ENCODE data around the gene SLC1A2.
"Not testable (repeated sequence)": the region's sequence is repeated elsewhere in the genome, so short reads cannot be mapped to it uniquely, and the experiment has no call there.

SLC1A2 gene

DNA sequence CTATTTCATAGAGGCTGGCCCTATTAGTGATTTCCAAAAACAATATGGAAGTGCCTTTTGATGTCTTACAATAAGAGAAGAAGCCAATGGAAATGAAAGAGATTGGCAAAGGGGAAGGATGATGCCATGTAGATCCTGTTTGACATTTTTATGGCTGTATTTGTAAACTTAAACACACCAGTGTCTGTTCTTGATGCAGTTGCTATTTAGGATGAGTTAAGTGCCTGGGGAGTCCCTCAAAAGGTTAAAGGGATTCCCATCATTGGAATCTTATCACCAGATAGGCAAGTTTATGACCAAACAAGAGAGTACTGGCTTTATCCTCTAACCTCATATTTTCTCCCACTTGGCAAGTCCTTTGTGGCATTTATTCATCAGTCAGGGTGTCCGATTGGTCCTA is 189.0 kb downstream of the SLC1A2 start:
- H3K27me3 ChIP-seq (ENCODE audit: control insufficient read depth, insufficient read depth, low read length) = no peaks in the 10 kb centered on the region
- no peak overlapping the region for H3K4me3 ChIP-seq (ENCODE audit: low read depth, low read length)
- H3K27ac ChIP-seq (ENCODE audit: low read depth, low read length) = no peak overlapping the region
- H3K4me1 ChIP-seq (ENCODE audit: control insufficient read depth, insufficient read depth, low read length) = no peaks in the 10 kb centered on the region
- no peaks in the 10 kb centered on the region for H3K9me3 ChIP-seq (ENCODE audit: control insufficient read depth, insufficient read depth, low read length)
- no peak overlapping the region for H3K9ac ChIP-seq (ENCODE audit: low read depth, low read length)
- no peaks in the 10 kb centered on the region for H3K36me3 ChIP-seq (ENCODE audit: control insufficient read depth, insufficient read depth, low read length)

DNA sequence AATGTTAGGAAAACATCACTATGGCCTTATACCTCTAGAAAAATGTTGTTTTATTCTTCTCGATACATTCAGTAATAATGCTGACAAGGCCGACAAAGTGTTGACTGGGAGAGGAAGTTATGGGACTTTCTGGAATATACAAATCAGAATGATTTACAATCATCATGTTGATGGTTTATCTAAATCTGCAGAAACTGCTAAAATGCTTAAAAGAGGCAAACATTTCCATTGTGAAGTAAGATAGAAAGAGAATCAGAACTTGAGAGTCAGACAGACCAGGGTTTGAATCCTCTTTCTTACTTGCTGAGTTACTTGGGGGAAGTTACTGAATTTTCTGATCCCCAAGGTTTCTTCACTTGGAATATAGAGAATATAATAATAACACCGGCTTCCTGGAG is 191.0 kb downstream of the SLC1A2 start:
- Histone ChIP-seq H3K4me3 (ENCODE audit: low read depth, low read length) (no peak overlapping the region), H3K36me3 (ENCODE audit: control insufficient read depth, insufficient read depth, low read length) (no peaks in the 10 kb centered on the region), H3K4me1 (ENCODE audit: control insufficient read depth, insufficient read depth, low read length) (no peaks in the 10 kb centered on the region), H3K27me3 (ENCODE audit: control insufficient read depth, insufficient read depth, low read length) (no peaks in the 10 kb centered on the region), H3K9me3 (ENCODE audit: control insufficient read depth, insufficient read depth, low read length) (no peaks in the 10 kb centered on the region), H3K27ac (ENCODE audit: low read depth, low read length) (no peak overlapping the region), H3K9ac (ENCODE audit: low read depth, low read length) (no peak overlapping the region)

DNA sequence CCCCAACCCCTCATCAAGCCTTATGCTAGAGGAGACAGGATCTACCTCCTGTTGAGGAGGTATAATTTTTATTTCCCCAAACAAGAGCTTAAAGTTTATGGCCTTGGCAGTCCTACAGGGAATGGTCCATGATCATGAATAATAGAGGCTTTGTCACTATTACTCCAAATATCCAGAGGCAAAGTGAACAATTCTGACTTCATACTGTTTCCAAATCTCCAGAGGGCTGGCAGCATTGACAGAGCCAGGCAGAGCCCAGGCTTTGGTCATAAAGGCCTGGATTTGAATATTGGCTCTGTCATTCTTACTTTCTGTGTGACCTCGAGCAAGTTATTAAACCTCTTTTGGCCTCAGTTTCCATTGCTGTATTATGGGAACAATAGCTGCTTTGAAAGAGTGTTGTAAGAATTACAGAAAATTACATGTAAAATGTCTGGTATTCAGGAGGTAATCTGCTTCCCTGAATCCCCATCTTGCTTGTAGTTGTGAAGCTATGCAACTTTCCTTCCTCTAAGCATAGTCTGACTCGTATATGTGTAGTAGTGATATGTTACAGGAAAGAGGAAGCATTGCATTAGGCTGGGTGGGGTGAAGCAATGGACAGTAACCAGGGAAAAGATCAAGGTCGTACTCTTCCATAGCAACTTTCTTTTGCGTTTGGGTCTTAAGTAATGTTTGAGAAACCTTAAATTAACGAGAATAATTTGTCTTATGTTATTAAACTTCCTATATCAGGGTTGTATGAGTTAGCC is 191.6 kb downstream of the SLC1A2 start:
- Histone ChIP-seq H3K4me1 (ENCODE audit: control insufficient read depth, insufficient read depth, low read length) (no peaks in the 10 kb centered on the region), H3K27me3 (ENCODE audit: control insufficient read depth, insufficient read depth, low read length) (no peaks in the 10 kb centered on the region), H3K9me3 (ENCODE audit: control insufficient read depth, insufficient read depth, low read length) (no peaks in the 10 kb centered on the region), H3K36me3 (ENCODE audit: control insufficient read depth, insufficient read depth, low read length) (no peaks in the 10 kb centered on the region), H3K27ac (ENCODE audit: low read depth, low read length) (no peak overlapping the region), H3K4me3 (ENCODE audit: low read depth, low read length) (no peak overlapping the region), H3K9ac (ENCODE audit: low read depth, low read length) (no peak overlapping the region)

DNA sequence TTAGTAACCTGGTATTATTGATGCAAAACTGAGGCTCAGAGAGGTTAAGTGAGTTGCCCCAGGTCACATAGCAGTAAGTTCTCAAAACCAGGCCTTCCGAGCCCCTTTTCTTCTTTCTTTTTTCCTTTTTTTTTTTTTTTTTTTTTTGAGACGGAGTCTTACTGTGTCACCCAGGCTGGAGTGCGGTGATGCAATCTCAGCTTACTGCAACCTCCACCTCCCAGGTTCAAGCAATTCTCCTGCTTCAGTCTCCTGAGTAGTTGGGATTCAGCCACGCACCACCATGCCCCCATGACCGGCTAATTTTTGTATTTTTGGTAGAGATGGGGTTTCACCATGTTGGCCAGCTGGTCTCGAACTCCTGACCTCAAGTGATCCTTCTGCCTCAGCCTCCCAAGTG is 192.6 kb downstream of the SLC1A2 start:
- not testable (repeated sequence) for H3K36me3 ChIP-seq (ENCODE audit: control insufficient read depth, insufficient read depth, low read length); H3K9ac ChIP-seq (ENCODE audit: low read depth, low read length); H3K4me1 ChIP-seq (ENCODE audit: control insufficient read depth, insufficient read depth, low read length); H3K27me3 ChIP-seq (ENCODE audit: control insufficient read depth, insufficient read depth, low read length); H3K27ac ChIP-seq (ENCODE audit: low read depth, low read length); H3K9me3 ChIP-seq (ENCODE audit: control insufficient read depth, insufficient read depth, low read length); H3K4me3 ChIP-seq (ENCODE audit: low read depth, low read length)

DNA sequence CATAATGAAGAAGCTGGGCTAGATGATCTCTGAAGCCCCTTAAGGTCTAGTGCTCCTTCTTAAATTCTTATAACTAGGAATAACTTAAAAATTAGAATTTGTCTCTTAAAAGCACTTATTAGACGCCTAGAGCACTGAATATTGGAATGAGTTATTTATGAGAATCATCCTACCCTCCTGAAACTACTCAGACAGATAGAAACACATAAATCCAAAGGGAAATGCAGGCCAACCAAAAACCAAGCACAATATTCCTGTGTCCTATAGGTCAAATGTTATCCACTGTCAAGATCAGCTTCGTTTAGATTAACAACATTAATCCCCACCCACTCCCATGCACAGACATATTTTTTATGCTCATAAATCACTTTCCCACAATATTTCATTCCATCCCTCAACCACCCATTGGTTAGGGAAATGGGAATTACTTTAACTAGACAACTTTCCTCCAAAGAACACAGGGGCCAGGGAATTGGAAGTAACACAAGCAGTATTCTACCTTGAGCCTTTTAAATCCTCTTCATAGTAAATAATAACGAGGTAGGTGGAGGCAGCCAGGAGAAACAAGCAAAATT is 193.3 kb downstream of the SLC1A2 start:
- Histone ChIP-seq H3K9ac (ENCODE audit: low read depth, low read length) (no peak overlapping the region), H3K27ac (ENCODE audit: low read depth, low read length) (no peak overlapping the region), H3K27me3 (ENCODE audit: control insufficient read depth, insufficient read depth, low read length) (no peaks in the 10 kb centered on the region), H3K9me3 (ENCODE audit: control insufficient read depth, insufficient read depth, low read length) (no peaks in the 10 kb centered on the region), H3K4me3 (ENCODE audit: low read depth, low read length) (no peak overlapping the region), H3K4me1 (ENCODE audit: control insufficient read depth, insufficient read depth, low read length) (no peaks in the 10 kb centered on the region), H3K36me3 (ENCODE audit: control insufficient read depth, insufficient read depth, low read length) (no peaks in the 10 kb centered on the region)

DNA sequence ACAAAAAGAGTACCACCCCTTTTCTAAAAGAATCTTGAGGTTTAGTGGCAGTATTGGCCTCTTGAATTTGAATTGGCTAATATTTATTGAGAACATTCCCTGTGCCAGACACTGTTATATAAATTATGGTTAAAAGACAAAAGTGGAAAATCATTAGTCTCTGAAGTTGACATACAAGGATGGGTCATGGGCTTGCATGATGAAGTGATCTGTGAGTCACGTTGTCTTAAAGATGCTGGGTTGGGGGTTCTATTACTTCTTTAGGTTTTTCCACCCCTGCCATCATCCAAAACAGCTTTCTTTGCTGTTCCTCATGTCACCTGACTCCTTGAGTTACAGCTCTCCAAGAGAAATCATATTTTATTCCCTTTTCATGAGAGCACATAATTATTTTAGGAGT is 195.4 kb downstream of the SLC1A2 start:
- Histone ChIP-seq H3K27me3 (ENCODE audit: control insufficient read depth, insufficient read depth, low read length) (no peaks in the 10 kb centered on the region), H3K27ac (ENCODE audit: low read depth, low read length) (no peak overlapping the region), H3K36me3 (ENCODE audit: control insufficient read depth, insufficient read depth, low read length) (no peaks in the 10 kb centered on the region), H3K4me3 (ENCODE audit: low read depth, low read length) (no peak overlapping the region), H3K9ac (ENCODE audit: low read depth, low read length) (no peak overlapping the region), H3K9me3 (ENCODE audit: control insufficient read depth, insufficient read depth, low read length) (no peaks in the 10 kb centered on the region), H3K4me1 (ENCODE audit: control insufficient read depth, insufficient read depth, low read length) (no peaks in the 10 kb centered on the region)

DNA sequence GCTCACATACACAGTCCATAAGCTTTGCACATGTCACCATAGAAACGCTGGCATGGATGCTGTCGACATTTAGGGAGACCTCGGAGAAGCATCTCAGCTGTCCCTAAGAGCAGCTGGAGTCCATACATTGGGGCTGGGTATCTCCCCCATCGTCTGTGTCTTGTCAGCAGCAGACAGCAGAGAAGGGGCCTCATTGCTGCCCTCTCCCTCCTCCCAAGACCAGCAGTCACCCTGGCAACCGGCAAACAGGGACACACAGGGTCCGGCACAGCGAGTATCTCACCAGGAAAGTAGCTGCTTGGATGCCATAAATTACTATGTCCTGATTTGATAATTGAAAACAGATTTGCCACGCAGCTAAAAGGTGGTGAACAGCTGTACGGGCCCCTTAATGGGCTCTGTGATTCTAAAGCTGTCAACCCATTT is 196.0 kb downstream of the SLC1A2 start:
- no peaks in the 10 kb centered on the region for H3K4me1 ChIP-seq (ENCODE audit: control insufficient read depth, insufficient read depth, low read length)
- H3K9me3 ChIP-seq (ENCODE audit: control insufficient read depth, insufficient read depth, low read length) = no peaks in the 10 kb centered on the region
- H3K27ac ChIP-seq (ENCODE audit: low read depth, low read length) = no peak overlapping the region
- no peaks in the 10 kb centered on the region for H3K27me3 ChIP-seq (ENCODE audit: control insufficient read depth, insufficient read depth, low read length)
- no peak overlapping the region for H3K9ac ChIP-seq (ENCODE audit: low read depth, low read length)
- no peaks in the 10 kb centered on the region for H3K36me3 ChIP-seq (ENCODE audit: control insufficient read depth, insufficient read depth, low read length)
- no peak overlapping the region for H3K4me3 ChIP-seq (ENCODE audit: low read depth, low read length)

DNA sequence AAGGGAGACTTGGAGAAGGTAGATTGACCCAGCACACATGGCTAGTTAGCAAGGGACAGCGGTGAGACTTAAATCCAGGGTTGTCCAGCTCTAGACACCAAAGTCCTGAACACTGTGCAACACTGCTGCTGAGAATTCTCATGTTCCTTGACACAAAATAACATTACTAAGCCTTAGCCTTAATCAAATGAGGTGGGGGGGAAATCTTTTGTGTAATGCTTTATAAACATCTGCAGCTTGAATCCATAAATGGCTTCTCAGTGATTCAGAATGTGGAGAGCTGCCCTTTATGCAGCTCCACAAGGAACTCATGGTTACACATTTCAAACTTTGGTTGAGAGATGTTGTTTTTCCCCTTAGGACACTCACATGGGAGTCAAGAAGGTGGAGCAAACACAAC is 200.4 kb downstream of the SLC1A2 start:
- H3K9ac ChIP-seq (ENCODE audit: low read depth, low read length) = no peak overlapping the region
- peaks cover 28% of the 10 kb centered on the region for H3K4me1 ChIP-seq (ENCODE audit: control insufficient read depth, insufficient read depth, low read length)
- H3K27ac ChIP-seq (ENCODE audit: low read depth, low read length) = no peak overlapping the region
- no peaks in the 10 kb centered on the region for H3K27me3 ChIP-seq (ENCODE audit: control insufficient read depth, insufficient read depth, low read length)
- no peak overlapping the region for H3K4me3 ChIP-seq (ENCODE audit: low read depth, low read length)
- no peaks in the 10 kb centered on the region for H3K36me3 ChIP-seq (ENCODE audit: control insufficient read depth, insufficient read depth, low read length)
- no peaks in the 10 kb centered on the region for H3K9me3 ChIP-seq (ENCODE audit: control insufficient read depth, insufficient read depth, low read length)

DNA sequence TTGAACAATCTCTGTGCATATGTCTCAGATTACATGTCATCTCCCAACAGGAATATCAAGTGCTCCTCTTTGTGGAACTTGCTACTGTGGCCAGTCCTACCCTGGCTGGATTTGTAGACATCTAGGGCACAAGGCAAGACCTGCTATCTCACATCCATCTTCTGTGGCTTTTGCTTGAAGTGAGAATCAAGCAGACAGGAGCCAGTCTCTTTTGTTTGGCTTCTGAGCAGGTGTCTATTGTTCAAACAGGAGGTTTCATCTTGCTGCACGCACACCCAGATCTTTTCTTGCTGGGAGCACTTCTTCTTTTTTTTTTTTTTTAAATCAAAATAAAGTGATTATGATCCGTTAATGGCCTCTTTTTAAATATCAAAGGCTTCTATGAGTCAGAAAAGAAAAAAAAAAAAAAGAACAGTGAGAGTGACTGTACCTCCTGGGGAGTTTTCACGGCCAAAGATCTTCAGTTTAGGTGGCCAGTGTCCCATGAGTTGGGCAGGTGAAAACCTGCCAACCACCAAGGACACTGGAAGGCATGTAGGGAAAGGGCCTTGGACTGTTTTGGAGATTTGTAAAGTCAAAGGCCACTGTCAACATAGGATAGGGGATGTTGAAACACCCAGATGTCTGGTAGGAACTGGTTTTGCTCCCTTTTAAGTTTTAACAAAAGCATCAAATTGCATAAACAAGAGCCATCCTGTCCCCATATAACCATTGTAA is 202.2 kb downstream of the SLC1A2 start:
- peak overlapping the region; percentile 74 for H3K27ac ChIP-seq (ENCODE audit: low read depth, low read length)
- H3K27me3 ChIP-seq (ENCODE audit: control insufficient read depth, insufficient read depth, low read length) = no peaks in the 10 kb centered on the region
- no peak overlapping the region for H3K9ac ChIP-seq (ENCODE audit: low read depth, low read length)
- peaks cover 28% of the 10 kb centered on the region for H3K4me1 ChIP-seq (ENCODE audit: control insufficient read depth, insufficient read depth, low read length)
- no peaks in the 10 kb centered on the region for H3K36me3 ChIP-seq (ENCODE audit: control insufficient read depth, insufficient read depth, low read length)
- H3K9me3 ChIP-seq (ENCODE audit: control insufficient read depth, insufficient read depth, low read length) = no peaks in the 10 kb centered on the region
- H3K4me3 ChIP-seq (ENCODE audit: low read depth, low read length) = no peak overlapping the region

DNA sequence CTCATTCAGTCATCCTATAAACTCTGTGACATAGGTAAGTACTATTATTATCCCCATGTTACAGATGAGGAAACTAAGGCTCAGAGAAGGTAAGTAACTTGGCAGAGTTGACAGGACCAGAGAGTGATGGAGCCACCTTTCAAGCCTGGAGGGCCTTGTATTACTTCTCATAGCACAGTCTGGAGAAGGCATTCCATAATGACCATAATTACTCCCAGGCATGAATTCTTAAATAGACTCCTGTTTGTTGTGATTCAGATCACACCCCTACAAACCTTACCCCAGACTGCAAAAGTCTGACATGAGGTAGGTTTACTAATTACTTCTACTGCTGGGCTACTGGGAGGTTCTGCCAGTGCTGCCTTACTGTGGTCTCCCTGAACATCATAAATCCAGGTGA is 203.4 kb downstream of the SLC1A2 start:
- Histone ChIP-seq H3K27me3 (ENCODE audit: control insufficient read depth, insufficient read depth, low read length) (no peaks in the 10 kb centered on the region), H3K36me3 (ENCODE audit: control insufficient read depth, insufficient read depth, low read length) (no peaks in the 10 kb centered on the region), H3K27ac (ENCODE audit: low read depth, low read length) (peak overlapping the region; percentile 74), H3K4me1 (ENCODE audit: control insufficient read depth, insufficient read depth, low read length) (peaks cover 28% of the 10 kb centered on the region), H3K9me3 (ENCODE audit: control insufficient read depth, insufficient read depth, low read length) (no peaks in the 10 kb centered on the region), H3K4me3 (ENCODE audit: low read depth, low read length) (no peak overlapping the region), H3K9ac (ENCODE audit: low read depth, low read length) (no peak overlapping the region)

DNA sequence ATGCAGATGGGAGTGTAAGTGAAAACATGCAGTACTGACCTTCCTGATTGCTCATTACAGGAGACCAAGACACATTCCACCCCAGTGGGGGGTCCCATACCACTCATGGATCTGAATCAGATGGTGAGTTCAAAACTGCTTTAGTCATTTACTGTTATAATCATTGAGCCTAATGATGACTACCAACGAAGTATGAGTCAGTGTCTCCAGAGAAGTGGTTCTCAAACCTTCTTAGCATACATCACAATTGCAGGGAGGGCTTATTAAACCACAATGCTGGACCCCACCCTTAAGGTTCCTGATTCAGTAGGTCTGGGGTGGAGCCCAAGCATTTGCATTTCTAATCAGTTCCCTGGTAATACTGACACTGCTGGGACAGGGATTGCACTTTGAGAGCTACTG is 204.6 kb downstream of the SLC1A2 start:
- H3K4me3 ChIP-seq (ENCODE audit: low read depth, low read length) = no peak overlapping the region
- peaks cover 28% of the 10 kb centered on the region for H3K4me1 ChIP-seq (ENCODE audit: control insufficient read depth, insufficient read depth, low read length)
- peak overlapping the region; percentile 85 for H3K27ac ChIP-seq (ENCODE audit: low read depth, low read length)
- no peaks in the 10 kb centered on the region for H3K9me3 ChIP-seq (ENCODE audit: control insufficient read depth, insufficient read depth, low read length)
- no peaks in the 10 kb centered on the region for H3K36me3 ChIP-seq (ENCODE audit: control insufficient read depth, insufficient read depth, low read length)
- H3K27me3 ChIP-seq (ENCODE audit: control insufficient read depth, insufficient read depth, low read length) = no peaks in the 10 kb centered on the region
- no peak overlapping the region for H3K9ac ChIP-seq (ENCODE audit: low read depth, low read length)
